HG03060 (cell line): ENCODE measurements around the gene KCP.

ENCODE experiments used
- ATAC-seq: cut with Tn5 transposase; IDR thresholded peaks from one replicate; pipeline ENCODE4 v1.9.1; 2021; ENCODE audit warnings: low read depth, moderate number of reproducible peaks; ENCODE audit not compliant: unreplicated experiment

The KCP gene

DNA sequence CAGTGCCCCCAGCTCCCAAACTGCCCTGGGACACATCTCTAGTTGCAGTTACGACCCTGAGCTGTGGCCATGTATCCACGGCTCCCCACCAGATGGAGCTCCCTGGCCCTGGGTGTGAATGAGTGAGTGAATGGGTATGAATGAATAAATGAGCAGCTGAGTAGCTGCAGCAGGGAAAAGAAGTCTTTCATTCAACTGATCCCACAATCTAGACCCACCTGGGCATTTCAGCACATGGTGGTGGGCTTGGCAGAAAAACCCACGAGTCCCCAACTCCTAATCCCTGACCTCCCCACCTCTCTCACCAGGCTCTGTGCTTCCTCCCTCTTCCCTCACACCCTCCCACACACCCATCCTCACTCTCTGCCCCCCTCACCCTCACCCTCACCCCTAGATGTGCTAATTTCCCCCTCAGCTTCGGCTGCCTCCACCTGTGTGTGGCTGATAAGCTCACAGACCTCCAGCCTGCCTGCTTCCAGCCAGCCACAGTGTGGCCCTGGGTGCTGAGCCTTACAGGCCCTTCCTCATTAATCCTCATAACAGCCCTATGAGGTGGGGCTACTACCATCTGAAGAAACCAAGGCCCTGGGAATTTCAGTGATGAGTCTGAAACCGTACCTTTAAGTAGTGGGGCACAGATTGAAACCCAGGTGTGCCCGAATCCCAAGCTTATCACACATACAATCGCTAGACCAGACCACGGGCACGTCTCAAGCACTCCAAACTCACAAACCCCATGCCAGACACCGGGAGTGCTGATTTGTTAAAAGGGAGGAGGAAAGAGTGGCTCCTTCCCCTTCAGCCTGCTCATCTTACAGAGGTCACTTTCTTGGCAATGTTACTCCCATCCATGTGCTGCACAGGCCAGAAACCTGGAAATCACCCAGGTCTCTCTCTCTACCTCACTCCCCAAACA lies 50.1 kb downstream of the KCP start:
- no peak for ATAC-seq

- ATAC-seq, result no peak
These were observed 51.0 kb downstream of the KCP start for GRCh38 chr7:128859232-128860157.

DNA sequence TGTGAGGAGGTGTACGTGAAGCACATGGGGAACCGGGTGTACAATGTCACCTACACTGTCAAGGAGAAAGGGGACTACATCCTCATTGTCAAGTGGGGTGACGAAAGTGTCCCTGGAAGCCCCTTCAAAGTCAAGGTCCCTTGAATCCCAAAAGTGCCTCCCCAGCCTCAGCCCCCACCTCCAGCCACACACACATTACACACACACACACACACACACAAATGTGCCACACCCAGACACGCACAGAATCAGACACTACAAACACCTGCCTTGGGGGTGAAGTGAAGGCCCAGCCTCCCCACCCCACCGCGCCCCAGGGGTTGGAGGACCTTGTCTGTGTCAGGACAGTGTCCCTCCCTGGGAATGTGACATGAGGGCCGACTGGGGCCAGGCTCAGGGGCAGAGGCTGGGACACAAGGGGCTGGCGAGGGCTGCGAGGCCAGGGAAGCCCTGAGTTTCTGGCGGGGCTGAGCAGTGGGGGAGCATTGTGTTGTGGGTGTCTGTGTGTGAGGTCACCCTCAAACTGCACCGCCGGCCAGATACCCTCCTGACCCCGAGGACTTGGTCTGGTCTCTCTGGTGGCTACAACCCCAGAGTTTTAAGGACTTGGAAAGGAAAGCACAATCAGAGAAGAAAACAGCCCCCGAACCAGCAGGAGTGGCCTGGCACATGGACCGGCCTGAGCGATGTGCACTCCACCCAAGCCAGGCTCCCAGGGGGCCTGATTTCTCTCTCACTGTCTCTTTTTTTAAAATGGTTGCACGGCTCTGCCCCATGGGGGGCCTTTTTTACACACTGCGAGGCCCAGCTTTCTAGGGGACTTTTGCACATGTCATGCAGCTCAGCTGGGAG lies 51.9 kb downstream of the KCP start:
- no peak for ATAC-seq

GRCh38 chr7:128856001-128856718 lies 54.3 kb downstream of the KCP start:
- no peak for ATAC-seq

GRCh38 chr7:128855559-128855958 lies 55.0 kb downstream of the KCP start:
- no peak for ATAC-seq

DNA sequence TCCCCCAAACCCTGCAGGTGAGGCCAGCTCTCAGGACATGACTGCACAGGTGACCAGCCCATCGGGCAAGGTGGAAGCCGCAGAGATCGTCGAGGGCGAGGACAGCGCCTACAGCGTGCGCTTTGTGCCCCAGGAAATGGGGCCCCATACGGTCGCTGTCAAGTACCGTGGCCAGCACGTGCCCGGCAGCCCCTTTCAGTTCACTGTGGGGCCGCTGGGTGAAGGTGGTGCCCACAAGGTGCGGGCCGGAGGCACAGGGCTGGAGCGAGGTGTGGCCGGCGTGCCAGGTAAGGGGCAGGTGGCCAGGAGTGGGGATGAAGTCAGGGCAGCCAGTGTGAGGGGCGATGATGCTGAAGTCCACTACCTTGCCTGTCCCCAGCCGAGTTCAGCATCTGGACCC lies 56.1 kb downstream of the KCP start:
- no peak for ATAC-seq

- ATAC-seq, result no peak
These were observed 56.7 kb downstream of the KCP start for GRCh38 chr7:128853799-128854198.

- no peak for ATAC-seq
These were observed 57.8 kb downstream of the KCP start for GRCh38 chr7:128852537-128853254.

DNA sequence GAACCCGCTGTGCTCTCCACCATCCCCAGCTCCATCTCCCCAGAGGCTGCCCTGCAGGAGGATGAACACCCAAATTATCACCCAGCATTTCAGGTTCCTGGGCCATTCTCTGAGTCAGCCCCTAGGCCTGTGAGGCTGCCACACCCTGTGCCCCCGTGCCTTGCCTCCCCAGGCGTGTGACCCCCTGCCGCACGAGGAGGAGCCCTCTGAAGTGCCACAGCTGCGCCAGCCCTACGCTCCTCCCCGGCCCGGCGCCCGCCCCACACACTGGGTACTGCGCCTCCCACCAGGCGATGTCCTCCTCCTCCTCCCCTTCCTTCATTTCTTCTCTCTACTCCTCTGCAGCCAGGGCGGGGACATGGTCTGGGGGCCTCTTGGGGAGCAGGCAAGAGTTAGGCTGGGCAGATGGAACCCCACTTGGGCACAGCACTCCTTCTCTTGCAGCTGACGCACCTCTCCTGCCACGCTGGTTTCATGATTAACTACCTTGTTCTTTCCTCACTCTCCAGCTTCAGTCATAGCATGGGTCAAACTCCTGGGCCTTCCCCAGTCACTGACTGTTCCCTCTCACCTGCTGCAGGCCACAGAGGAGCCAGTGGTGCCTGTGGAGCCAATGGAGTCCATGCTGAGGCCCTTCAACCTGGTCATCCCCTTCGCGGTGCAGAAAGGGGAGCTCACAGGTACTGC lies 60.6 kb downstream of the KCP start:
- no peak for ATAC-seq

GRCh38 chr7:128849156-128849515 lies 61.4 kb downstream of the KCP start:
- no peak for ATAC-seq

DNA sequence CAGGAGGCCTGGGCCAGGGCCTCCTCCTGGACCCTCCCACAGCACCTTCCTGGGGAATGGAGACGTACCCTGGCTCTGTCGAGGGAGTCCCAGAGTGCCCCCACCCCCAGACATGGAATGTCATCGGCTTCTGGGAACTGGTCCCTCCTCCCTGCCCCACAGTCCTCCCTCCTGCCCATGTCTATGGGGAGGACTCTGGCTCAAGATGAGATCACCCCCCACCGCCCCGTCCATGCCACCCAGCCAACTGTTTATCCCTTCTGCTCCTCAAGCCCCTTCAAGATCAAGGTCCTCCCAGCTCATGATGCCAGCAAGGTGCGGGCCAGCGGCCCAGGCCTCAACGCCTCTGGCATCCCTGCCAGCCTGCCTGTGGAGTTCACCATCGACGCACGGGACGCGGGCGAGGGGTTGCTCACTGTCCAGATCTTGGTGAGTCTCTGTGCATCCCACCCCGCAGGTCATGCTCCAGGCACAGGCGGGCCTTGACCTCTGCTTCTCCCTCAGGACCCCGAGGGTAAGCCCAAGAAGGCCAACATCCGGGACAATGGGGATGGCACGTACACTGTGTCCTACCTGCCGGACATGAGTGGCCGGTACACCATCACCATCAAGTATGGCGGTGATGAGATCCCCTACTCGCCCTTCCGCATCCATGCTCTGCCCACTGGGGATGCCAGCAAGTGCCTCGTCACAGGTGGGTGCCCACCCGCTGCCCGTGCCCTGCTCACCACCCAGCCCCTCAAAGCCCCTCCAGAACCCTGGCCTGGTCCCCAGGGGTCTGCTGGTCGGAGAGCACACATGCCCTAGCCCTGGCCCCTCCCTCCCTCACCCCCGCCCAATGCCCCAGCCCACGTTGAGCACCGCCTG lies 62.0 kb downstream of the KCP start:
- no peak for ATAC-seq

DNA sequence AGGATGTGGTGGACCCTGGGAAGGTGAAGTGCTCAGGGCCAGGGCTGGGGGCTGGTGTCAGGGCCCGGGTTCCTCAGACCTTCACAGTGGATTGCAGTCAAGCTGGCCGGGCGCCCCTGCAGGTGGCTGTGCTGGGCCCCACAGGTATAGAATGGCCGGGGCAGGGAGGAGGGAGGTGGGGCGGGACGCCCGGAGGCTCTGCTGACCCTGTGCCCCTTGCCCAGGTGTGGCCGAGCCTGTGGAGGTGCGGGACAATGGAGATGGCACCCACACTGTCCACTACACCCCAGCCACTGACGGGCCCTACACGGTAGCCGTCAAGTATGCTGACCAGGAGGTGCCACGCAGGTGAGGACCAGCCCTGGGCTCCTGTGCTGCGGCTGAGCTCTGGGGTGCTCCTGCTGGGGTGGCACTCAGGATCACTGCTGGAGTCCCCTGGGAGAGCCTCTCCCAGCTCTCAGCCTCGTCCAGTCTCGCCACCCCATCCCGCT lies 62.7 kb downstream of the KCP start:
- no peak for ATAC-seq

GRCh38 chr7:128846781-128847444 lies 63.6 kb downstream of the KCP start:
- ATAC-seq, result no peak

DNA sequence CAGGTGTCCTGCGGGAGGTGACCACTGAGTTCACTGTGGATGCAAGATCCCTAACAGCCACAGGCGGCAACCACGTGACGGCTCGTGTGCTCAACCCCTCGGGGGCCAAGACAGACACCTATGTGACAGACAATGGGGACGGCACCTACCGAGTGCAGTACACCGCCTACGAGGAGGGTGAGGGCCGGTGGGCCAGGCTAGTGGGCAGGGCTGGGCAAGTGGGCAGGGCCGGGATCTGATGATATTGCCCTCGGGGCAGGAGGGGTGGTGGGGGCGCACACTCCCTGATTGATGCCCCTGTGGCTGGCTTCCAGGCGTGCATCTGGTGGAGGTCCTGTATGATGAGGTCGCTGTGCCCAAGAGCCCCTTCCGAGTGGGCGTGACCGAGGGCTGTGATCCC lies 64.5 kb downstream of the KCP start:
- no peak for ATAC-seq

- no peak for ATAC-seq
These were observed 65.0 kb downstream of the KCP start for GRCh38 chr7:128845475-128845874.

DNA sequence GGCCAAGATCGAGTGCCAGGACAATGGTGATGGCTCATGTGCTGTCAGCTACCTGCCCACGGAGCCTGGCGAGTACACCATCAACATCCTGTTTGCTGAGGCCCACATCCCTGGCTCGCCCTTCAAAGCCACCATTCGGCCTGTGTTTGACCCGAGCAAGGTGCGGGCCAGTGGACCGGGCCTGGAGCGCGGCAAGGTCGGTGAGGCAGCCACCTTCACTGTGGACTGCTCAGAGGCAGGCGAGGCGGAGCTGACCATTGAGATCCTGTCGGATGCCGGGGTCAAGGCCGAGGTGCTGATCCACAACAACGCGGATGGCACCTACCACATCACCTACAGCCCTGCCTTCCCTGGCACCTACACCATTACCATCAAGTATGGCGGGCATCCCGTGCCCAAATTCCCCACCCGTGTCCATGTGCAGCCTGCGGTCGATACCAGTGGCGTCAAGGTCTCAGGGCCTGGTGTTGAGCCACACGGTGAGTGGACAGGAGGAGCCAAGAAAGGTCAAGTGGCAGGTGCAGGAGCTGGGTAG lies 65.7 kb downstream of the KCP start:
- no peak for ATAC-seq
